PFSK-1 (cell line): ENCODE results near the gene NOX3.

Experiments used
- FOXP2 ChIP-seq: optimal IDR thresholded peaks from 2 replicates; pipeline ENCODE3; 2011; ENCODE audit warnings: borderline replicate concordance, control low read depth, inconsistent platforms; ENCODE audit not compliant: insufficient read depth; ENCODE audit errors: extremely low read length, extremely low read depth
- POLR2AphosphoS5 ChIP-seq: IDR thresholded peaks from 2 replicates; pipeline ENCODE4 v1.6.1; 2012; ENCODE audit warnings: low read depth, mild to moderate bottlenecking, control low read depth, low read length, moderate library complexity
- SIN3A ChIP-seq: IDR thresholded peaks from 2 replicates; pipeline ENCODE4 v1.6.1; 2012; ENCODE audit warnings: mild to moderate bottlenecking, low read length, moderate library complexity, borderline replicate concordance; ENCODE audit not compliant: insufficient read depth
- TAF1 ChIP-seq: IDR thresholded peaks from 2 replicates; pipeline ENCODE4 v1.6.1; 2012; ENCODE audit warnings: low read length, control low read depth, borderline replicate concordance; ENCODE audit not compliant: insufficient read depth
- TF ChIP-seq, protein P1 (sequence below), 2 experiments: IDR thresholded peaks; 2 replicates each; pipeline versions ENCODE4 v1.6.1 to v1.8.0; 2011 to 2012; ENCODE audit warnings: low read depth in 2 of 2, low read length in 2 of 2, control low read depth in 1 of 2, inconsistent platforms in 1 of 2, mild to moderate bottlenecking in 1 of 2, moderate library complexity in 1 of 2; ENCODE audit not compliant: insufficient read depth in 1 of 2

Gene NOX3

GRCh38 chr6:155409391-155409790 lies 46.2 kb downstream of the NOX3 start:
- TF ChIP-seq SIN3A (no peak), POLR2AphosphoS5 (no peak), FOXP2 (no peak), TAF1 (no peak)
- TF ChIP-seq, protein P1, sequence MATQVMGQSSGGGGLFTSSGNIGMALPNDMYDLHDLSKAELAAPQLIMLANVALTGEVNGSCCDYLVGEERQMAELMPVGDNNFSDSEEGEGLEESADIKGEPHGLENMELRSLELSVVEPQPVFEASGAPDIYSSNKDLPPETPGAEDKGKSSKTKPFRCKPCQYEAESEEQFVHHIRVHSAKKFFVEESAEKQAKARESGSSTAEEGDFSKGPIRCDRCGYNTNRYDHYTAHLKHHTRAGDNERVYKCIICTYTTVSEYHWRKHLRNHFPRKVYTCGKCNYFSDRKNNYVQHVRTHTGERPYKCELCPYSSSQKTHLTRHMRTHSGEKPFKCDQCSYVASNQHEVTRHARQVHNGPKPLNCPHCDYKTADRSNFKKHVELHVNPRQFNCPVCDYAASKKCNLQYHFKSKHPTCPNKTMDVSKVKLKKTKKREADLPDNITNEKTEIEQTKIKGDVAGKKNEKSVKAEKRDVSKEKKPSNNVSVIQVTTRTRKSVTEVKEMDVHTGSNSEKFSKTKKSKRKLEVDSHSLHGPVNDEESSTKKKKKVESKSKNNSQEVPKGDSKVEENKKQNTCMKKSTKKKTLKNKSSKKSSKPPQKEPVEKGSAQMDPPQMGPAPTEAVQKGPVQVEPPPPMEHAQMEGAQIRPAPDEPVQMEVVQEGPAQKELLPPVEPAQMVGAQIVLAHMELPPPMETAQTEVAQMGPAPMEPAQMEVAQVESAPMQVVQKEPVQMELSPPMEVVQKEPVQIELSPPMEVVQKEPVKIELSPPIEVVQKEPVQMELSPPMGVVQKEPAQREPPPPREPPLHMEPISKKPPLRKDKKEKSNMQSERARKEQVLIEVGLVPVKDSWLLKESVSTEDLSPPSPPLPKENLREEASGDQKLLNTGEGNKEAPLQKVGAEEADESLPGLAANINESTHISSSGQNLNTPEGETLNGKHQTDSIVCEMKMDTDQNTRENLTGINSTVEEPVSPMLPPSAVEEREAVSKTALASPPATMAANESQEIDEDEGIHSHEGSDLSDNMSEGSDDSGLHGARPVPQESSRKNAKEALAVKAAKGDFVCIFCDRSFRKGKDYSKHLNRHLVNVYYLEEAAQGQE (IDR thresholded peaks at IDR 0.05; ENCODE audit: insufficient read depth in 1 of 2, low read depth in 2 of 2, low read length in 2 of 2) = no peak

- TF ChIP-seq, protein P1 (IDR thresholded peaks at IDR 0.05; ENCODE audit: insufficient read depth in 1 of 2, low read depth in 2 of 2, low read length in 2 of 2) = no peak
- TF ChIP-seq FOXP2 (no peak), POLR2AphosphoS5 (no peak), TAF1 (no peak), SIN3A (no peak)
Measured at GRCh38 chr6:155408981-155409380, 46.7 kb downstream of the NOX3 start.

GRCh38 chr6:155408231-155408630 lies 47.4 kb downstream of the NOX3 start:
- TF ChIP-seq, protein P1 (IDR thresholded peaks at IDR 0.05; ENCODE audit: insufficient read depth in 1 of 2, low read depth in 2 of 2, low read length in 2 of 2) = no peak
- TF ChIP-seq SIN3A = no peak
- TF ChIP-seq FOXP2 = no peak
- TF ChIP-seq POLR2AphosphoS5 = no peak
- TF ChIP-seq TAF1 = no peak

GRCh38 chr6:155406801-155407200 lies 48.8 kb downstream of the NOX3 start:
- TF ChIP-seq POLR2AphosphoS5 (no peak), SIN3A (no peak), FOXP2 (no peak), TAF1 (no peak)
- TF ChIP-seq, protein P1 (IDR thresholded peaks at IDR 0.05; ENCODE audit: insufficient read depth in 1 of 2, low read depth in 2 of 2, low read length in 2 of 2) = no peak

DNA sequence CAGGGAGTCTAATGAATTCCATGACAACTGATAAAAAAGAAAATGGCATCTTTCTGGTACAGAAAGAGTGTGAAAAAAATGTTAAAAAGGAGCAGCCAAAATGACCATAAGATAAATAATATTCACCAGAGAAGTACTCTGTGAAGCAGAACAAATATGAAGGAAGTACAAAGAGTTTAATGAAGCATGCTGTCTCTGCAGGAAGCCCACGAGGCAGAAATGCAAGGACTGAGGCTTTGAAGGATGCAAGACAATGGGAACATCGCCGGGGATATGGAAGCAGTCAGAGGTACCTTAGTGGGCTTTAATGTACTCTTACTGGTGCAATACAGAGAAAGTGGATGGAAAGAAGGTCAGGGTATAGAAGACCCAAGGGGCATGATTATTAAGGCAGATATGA lies 50.7 kb downstream of the NOX3 start:
- TF ChIP-seq FOXP2 (no peak), POLR2AphosphoS5 (no peak), SIN3A (no peak), TAF1 (no peak)
- TF ChIP-seq, protein P1 (IDR thresholded peaks at IDR 0.05; ENCODE audit: insufficient read depth in 1 of 2, low read depth in 2 of 2, low read length in 2 of 2) = no peak
